ENCODE results near the gene HMCES. TPM values are rescaled to one million over a fixed set of nuclear protein-coding genes. Genes with fewer than 3 reads are reported as not detected.
A peak's percentile ranks its signal among the peaks of the same experiment; 100 is the strongest.

HMCES gene, protein sequence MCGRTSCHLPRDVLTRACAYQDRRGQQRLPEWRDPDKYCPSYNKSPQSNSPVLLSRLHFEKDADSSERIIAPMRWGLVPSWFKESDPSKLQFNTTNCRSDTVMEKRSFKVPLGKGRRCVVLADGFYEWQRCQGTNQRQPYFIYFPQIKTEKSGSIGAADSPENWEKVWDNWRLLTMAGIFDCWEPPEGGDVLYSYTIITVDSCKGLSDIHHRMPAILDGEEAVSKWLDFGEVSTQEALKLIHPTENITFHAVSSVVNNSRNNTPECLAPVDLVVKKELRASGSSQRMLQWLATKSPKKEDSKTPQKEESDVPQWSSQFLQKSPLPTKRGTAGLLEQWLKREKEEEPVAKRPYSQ
- total RNA-seq = 29.5 and 32.9 TPM in 2 replicates

DNA sequence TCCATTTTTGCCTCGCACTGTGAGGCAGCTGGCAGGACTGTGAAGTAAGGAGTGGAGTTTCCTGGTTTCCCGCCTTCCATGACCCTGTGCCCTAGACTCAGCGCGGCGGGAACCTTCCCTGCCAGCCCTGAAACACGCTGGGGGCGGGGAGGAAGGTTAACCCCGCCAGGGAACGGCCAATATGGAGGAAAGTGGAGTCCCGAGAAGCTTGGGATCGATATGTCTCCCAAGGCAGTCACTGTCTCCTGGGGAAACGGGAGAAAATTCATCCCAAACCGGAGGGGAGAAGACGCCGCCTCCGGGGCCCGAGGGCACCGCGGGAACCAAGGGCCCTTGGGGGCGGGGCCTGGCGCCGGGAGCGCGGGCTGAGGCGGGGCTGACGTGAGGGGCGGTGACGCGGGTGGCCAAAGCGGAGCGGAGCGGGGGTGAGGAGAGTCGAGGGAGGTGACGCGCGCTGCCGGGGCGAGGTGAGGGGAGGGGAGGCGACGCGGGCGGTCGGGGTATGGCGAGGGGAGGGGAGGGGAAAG, at the start of gene HMCES:
HMCES (plus strand) TSS at position 432 of the 527 bp plus-strand sequence. CDS start 863 bp downstream, outside the sequence.
- DNase-seq (ENCODE audit: low read depth) = peak; percentile 47

DNA sequence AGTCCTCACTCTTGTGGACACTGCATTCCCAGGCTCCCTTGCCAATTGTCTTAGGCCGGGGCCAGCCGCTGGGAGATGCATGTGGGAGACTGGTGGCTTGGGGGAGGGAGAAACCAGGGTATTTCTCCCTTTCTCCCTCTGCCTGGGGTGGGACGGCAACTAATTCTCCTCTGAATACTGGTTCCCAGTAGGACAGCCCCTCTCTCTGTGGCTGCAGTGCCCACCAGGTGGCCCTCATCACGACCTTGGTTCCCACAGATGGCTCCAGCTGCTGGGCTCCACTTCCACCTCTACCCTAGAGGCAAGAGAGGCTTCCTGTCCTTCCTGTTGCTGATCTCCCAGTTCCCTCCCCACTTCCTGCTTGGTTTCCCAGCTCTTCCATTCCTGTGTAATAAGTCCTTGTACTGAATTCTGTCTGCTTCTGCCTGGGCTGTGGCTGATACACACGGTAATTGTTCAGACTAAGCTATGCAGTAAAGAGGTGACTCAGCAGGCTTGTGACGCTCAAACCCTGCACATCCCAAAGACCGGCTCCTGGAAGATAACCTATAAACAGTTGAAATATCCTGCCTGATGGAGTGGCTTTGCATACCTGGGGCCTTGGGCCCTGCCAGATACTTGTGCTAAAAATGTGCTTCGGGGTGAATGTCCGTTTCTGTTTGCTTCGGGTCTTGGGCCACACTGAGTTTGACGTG, 49.6 kb upstream of the HMCES start:
- DNase-seq (ENCODE audit: low read depth) = peak; percentile 59

DNA sequence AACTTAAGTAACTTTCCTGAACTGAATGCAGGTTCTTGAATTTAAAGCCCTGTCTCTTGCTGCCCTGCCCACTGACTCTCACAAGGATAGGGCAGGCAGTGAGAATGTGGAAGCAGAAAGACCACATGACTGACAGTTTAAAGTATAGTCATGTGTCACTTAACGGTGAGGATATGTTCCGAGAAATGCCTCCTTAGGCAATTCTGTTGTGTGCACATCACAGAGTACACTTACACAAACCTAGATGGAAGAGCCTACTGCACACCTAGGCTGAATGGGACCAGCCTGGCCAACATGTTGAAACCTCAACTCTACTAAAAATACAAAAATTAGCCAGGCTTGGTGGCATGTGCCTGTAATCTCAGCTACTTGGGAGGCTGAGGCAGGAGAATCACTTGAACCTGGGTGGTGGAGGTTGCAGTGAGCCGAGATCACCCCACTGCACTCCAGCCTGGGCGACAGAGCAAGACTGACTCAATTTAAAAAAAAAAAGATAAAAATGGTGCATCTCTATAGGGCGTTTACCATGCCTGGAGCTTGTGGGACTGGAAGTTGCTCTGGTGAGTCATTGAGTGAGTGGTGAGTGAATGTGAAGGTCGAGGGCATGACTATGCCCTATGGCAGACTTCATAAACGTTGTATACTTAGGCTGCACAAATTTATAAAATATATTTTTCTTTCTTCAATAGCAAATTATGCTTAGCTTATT, 48.2 kb upstream of the HMCES start:
- DNase-seq (ENCODE audit: low read depth) = peak; percentile 78

DNA sequence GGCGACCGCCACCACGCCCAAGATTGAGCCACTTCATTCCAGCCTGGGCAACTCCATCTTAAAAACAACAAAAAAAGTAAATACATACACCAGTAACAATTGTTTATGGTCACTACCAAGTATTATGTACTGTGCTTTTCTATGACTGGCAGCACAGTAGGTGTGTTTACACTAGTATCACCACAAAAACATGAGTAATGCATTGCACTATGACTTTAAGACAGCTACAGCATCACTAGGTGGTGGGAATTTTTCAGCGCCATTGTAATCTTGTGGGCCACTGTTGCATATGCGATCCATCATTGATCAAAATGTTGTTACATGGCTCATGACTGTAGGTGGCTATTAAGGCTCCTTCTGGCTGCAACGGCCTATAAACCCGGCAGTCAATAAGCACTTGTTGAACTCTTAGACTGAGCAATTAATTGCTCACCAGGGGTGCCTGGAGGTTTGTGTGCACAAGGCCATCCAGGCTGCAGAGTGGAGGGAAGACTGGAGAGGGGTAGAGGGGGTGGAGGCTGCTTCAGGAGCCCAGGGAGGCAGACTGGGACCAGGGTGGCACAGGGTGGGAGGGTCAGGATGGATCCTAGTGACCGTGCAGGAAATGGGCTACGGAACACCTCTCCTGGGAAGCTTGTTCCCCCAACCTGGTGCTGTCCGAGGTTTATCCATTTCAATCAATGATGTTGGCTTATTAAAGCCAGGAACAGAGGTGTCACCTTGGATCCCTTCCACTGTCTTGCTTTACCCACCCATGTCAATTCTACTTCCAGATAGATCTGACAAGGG, 47.1 kb upstream of the HMCES start:
- DNase-seq (ENCODE audit: low read depth) = peak; percentile 13

DNA sequence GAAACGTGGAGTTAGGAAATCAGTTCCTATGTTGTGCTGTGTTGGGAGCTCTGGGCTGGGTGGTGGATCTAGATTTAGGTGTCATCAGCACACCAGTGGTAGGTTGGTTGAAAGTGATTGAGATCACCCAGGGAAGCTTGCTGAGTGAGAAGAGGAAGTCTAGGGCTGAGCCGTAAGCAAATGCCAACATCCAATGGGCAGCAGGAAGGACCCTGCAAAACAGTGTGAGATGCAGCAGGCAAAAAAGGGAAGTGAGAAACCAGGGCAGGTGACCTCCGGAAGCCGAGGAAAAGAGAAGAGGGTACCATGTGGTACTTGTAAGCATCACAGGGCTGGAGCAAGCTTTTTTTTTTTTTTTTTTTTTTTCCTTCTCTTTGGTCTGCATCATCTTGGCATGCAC, 45.1 kb upstream of the HMCES start:
- no peak for DNase-seq (ENCODE audit: low read depth)

DNA sequence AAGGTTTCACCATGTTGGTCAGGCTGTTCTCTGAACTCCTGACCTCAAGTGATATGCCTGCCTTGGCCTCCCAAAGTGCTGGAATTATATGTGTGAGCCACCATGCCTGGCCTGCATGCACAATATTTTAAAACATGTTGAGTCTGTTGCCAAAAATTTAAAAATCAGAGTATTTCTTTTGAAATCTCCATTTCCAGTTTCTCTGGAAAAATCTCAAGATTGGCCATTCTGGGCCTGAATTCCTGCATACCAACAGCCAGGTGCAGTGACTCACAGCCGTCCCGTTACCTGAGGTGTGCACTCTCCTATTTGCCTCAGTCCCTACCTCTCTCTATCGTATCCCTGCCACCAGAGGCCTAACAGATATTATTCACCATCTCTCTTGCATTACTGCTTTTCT, 44.2 kb upstream of the HMCES start:
- no peak for DNase-seq (ENCODE audit: low read depth)

DNA sequence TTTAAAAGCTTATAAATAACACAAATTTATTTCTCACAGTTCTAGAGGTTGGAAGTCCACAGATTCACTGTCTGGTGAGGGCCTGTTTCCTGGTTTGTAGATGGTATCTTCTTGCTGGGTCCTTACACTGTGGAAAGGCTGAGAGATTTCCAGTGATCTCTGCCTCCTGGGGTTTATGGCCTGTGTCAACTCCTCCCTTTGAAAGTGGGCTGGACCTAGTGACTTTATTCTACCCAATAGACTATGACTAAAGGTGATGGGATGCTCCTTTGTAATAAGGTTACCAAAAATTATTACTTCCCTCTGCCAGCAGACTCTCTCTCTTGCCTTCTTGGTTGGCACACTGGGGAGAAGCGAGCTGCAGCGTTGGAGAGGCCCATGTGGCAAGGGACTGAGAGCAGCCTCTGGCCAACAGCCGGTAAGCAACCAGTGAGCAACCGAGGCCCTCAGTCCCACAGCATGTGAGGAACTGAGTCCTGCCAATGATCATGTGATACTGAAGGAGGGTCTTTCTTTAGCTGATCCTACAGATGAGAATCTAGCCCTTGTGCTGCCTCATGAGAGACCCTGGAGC, 43.2 kb upstream of the HMCES start:
- DNase-seq (ENCODE audit: low read depth) = no peak

DNA sequence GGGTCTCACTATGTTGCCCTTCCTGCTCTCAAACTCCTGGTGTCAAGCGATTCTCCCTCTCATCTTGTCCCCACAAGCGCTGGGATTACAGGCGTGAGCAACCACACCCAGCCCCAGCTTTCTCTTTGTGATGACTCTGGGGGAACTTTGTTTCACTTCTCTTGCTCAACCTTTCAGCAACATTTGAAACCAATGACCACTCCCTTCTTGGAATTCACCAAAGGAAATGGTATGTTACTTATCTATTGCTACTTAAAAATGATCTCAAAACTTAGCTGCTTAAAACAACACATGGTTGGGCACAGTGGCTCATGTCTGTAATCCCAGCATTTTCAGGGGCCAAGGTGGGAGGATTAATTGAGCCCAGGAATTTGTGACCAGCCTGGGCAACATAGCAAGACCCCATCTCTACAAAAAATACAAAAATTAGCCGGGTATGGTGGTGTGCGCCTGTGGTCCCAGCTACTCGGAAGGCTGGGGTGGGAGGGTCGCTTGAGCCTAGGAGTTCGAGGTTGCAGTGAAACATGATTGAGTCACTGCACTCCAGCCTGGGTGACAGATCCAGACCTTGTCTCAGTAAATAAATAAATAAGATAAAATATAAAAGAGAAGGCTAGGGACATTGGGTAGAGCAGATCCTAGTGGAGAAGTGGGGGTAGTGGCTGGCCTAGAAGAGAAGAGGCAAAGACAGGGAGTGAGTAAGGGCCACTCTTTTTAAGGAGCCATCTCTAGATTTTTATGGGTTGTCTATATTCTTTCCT, 39.5 kb upstream of the HMCES start:
- DNase-seq (ENCODE audit: low read depth) = peak; percentile 11

DNA sequence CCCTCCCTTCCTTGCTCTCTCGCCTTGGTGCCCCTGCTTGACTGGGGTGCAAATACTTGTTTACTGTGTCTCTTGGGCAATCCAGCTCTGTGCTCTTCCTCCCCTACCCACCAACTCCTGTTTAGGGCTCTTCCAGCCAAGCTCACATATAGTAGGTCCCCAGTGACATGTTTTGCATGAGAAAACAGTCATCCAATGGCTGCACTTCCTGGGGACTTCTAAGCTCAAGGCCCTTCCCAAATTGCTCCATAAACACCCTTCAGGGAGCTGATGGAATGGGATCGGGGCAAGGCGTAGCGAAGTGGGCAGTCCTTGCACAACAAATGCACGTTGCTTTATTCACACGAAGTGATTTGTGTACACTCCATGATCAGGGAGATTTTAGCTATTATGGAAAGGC, 38.7 kb upstream of the HMCES start:
- DNase-seq (ENCODE audit: low read depth) = no peak

DNA sequence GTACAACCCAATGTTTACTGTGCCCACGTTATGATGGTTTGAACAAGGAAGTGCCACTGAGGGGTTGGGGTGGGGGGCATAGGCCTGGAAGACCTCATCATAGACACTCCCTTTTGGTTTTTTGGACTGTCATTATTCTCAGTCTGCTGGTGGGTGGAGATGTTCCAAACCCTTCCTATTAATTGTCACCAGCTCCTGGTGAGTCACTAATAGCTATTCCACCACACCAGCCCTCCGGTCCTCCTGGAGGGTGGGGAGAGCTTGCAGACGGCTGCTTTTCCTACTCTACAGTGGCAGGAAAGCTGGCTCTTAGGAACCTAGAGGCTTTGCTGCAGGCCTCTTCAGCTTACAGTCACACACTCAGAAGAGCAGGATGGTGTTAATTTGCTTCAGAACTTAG, 38.2 kb upstream of the HMCES start:
- peak; percentile 15 for DNase-seq (ENCODE audit: low read depth)

DNA sequence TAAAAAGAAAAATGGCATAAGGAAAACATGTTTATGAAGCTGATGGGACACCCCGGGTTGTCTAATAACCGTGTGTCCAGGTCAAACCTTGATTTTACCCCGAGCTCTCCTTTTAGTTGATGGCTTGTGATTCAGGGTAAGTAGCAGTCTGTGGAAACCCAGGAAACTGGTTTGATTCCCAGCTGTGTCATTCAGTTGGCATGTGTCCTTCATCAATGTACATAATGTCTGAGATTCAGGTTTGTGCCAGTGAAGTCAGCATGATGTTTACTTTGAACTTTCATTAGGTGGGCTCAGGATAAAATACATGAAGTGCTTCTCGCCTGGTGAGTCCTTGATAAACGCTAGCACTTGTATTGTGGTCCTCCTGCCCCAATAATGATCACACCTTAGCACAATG, 33.5 kb upstream of the HMCES start:
- DNase-seq (ENCODE audit: low read depth) = peak; percentile 16

DNA sequence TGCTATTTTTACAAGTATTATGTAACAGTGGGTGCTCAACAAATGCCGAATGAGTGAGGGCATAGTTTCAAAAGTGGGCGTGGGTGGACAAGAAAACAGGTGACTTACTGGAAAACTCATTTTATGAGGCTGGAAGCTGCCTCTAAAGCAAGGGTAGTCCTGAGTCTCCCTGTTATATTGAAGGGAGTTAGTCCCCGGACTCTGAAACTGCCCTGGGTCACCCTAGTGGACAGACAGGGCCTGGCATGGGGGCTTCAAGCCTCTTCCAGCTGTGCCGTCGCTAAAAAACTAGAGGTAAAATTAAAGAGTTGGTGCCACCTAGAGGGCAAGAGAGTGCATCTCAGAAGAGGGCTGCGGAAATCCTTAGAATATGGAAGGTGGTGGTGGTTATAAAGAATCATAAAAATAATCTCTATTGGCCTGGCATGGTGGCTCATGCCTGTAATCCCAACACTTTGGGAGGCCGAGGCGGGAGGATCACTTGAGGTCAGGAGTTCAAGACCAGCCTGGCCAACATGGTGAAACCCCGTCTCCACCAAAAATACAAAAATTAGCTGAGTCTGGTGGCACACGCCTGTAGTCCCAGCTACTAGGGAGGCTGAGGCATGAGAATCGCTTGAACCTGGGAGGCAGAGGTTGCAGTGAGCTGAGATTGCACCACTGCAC, 32.9 kb upstream of the HMCES start:
- peak; percentile 84 for DNase-seq (ENCODE audit: low read depth)

DNA sequence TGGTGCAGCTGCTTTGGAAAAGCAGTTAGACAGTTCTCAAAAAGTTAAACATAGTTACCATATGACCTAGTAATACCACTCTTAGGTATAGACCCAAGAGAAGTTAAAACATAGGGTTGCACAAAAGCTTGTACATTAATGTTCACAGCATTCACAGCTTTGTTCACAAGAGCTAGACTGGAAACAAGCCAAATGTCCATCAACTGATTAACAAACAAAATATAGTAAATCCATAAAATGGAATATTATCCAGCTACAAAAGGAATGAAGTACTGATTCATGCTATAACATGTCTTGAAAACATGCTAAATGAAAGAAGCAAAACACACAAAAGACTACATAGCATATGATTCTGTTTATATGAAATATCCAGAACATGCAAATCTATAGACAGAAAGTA, 32.0 kb upstream of the HMCES start:
- no peak for DNase-seq (ENCODE audit: low read depth)

DNA sequence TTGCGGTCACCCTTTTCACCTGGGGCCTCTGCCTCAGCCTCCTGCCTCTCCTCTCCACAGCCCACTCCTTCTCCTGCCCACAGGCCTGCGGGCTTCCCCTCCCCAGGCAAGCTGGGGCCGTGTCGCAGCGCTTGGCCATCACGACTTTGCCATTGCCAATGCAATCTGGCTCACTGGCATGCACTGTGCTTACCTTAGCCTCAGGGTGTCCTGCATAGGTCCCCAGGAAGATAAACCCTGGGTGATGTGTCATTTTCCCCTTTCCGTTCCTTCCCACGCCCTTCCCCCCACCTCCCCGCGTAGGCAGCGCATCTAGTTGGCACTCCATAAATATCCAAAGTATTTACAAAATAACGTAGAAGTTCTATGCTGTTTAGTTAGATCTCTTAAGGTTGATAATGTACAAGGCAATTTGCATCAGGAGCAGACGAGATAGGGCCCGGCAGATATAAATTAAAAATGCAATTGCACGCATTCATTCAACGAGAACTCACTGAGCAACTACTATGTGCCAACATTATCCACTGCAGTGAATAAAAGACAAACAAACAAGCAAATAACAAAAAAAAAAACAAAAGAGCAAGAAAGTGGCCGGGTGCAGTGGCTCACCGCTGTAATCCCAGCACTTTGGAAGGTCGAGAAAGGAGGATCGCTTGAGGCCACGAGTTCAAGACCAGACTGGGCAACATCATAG, 30.2 kb upstream of the HMCES start:
- no peak for DNase-seq (ENCODE audit: low read depth)

DNA sequence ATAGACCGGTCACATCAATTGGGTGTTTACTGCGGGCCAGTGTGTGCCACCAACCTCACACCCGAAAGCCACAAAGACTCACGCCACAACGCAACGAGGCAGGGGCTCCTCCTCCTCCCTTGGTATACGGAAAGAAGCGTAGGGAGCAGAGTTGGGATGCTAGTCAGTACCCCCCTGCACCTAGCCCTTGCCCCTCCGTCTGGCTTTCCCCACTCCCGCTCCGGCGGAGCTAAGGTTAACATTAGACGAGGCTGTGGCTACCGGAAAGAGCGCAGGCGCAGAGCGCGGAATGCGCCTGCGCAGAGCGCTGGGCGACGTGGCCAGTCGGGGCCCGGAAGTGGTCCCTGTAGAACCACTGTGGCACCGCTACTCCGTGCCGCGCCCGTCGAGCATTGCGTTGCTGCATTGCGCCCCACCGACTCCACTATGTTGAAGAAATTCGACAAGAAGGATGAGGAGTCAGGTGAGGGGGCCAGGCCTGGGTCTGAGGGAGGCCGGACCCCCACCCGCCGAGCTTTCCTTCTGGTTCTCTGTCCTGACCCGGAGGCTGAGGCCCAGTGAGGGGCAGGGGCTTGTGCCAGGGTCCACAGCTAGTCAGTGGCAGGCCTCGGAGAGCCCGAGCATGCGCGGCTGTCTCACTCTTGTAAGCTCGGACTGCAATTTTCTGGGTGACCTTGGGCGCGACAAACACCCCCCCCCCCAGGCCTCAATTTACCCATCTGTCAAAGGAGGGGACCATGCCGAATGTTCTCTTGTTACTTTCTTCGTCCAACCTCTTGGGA, 29.2 kb upstream of the HMCES start, which contains the start of gene COPG1:
COPG1 (plus strand) TSS at position 323 of the 782 bp plus-strand sequence; CDS start at position 427, 104 bp downstream.
- DNase-seq (ENCODE audit: low read depth) = peak; percentile 77

DNA sequence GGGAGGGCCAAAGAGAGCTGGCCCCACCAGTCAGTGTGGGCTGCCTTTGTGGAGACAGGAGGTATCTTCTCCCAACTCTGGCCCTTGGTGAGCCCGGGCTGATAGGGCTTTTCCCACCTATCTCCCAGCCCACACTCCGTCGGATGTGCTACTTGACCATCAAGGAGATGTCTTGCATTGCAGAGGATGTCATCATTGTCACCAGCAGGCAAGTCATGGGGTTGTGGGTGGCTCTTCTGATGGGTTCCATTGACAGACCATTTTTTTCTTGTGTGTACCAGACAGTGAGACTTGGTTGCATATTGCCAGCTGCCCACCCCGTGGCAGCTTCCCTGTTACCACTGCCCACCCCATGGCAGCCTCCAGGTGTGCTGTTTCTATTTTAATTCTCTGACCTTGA, 25.9 kb upstream of the HMCES start:
- DNase-seq (ENCODE audit: low read depth) = no peak

DNA sequence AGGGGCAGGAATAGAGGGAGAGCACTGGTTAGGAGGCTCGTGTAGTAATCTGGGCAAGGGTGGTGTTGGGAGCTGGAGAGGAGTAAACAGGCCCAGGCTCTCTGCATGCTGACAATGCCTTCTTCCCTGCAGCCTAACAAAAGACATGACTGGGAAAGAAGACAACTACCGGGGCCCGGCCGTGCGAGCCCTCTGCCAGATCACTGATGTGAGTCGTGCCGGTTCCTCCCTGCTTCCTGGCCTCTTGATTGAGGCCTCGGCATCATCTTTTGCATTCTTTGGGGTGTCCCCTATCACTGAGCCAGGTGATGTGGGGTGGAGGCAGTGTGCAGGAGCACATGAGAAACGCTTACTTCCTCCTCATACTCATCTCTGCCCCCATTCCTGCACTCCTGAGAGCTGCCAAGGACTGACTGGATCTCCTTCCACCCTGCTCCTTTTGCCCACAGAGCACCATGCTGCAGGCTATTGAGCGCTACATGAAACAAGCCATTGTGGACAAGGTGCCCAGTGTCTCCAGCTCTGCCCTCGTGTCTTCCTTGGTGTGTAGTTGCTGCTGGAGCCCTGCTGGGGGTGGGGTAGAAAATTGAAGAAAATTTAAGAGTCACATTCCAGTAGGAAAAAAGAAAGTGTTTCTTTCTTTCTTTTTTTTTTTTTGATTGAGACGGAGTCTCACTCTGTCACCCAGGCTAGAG, 24.0 kb upstream of the HMCES start:
- no peak for DNase-seq (ENCODE audit: low read depth)

DNA sequence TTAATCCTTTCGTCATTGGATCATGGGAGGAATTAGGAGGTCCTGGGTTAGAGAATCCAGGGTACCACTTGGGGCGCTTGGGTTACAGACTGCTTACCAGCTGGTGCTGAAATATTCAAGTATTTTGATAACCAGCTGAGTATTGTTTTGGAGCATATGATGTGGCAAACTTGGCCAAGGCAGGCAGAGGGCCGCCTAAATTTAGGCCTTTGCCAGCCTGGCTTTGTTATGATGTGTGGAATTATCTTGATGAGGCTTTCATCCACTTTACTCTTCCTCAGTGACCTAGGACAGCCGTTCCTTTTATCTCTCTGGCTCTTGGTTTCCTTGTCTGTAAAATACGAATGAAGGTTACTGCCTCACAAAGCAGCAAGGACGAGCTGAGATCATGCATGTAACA, 22.4 kb upstream of the HMCES start:
- DNase-seq (ENCODE audit: low read depth) = no peak
